ENCODE results near the gene GREB1.

Gene GREB1

DNA sequence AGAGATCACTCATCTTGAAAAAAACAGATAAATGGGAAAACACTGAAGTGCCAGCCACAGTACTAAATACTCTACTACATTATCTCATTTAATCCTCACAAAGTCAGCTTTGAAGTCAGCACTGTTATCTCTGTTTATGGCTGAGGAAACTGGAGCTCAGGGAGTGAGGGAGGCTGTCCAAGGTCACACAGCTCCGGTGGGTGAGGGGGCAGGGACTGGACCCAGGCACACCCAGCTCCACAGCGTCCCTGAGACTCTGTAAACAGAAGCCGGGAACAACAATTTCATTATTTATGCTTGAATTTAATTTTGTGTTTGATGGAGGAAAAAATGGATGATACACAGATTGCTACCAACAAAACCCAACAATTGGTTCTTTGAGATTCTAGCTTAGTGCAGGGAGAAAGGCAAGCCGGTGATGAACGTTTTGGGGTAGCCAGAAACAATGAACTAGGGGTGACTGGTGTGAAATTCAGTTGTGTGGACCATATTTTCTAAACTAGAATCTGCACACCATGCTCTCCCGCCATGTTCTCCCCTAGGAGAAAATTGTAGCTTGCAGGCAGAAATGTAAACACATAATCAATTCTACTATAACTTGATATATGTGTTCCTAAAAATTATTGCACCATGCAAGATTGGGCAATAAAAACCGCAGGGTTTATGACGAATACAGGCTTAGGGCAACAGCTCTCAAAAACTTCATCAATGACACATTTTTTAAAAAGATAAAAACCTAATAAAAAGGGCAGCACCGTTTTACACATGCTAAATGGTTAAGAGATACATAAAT is at the start of gene GREB1:
Gene GREB1, plus strand, starts transcription at position 768 of the 793 bp plus-strand sequence. CDS start 22,570 bp downstream, outside the sequence.
- DNase-seq: no peak

DNA sequence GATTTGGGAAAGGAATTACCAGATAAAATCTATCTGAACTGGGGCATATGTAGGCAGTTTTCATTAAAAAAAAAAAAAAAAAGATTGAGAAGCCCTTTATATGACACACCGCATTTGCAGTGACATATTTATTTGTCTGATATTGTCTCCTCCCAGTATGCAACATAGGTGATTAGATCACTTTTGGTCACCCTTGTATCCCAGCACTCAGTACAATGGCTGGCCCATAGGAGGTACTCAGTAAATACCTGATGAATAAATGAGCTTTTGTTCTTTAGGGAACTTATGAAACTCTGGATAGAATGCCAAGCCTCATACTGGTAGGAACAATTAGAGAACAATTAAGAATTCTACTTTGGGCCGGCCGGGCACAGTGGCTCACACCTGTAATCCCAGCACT is 45.0 kb upstream of the GREB1 start:
- DNase-seq: no peak

- DNase-seq: no peak
Measured at GRCh38 chr2:11490194-11490593, 43.7 kb upstream of the GREB1 start.

DNA sequence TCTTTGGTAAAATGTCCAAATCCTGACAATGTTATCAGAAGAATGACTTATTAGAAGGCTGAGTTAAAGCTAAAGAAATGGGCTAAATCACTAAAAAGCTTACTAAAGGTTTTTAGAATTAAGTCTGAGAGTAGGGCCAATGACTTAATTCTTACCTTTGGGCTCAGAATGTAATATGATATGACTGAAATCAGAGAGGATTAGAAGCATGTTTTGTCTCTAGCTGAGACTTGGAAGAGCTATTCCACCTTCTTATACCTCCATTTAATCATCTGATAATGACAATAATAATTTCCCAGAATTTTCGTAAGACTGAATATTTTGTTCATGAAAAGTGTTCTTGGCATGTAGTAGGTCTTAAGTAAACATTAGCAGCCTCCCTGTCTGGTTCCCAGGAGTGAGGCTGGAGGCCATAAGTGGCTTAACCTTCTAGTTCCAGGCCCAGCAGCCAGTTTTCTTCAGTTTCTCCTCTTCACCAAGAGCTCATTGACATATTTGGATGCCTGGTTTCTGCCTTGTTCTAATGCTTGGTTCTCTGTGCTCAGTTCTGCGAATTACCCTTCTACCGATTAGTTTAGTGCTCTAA is 42.4 kb upstream of the GREB1 start:
- DNase-seq: no peak

DNA sequence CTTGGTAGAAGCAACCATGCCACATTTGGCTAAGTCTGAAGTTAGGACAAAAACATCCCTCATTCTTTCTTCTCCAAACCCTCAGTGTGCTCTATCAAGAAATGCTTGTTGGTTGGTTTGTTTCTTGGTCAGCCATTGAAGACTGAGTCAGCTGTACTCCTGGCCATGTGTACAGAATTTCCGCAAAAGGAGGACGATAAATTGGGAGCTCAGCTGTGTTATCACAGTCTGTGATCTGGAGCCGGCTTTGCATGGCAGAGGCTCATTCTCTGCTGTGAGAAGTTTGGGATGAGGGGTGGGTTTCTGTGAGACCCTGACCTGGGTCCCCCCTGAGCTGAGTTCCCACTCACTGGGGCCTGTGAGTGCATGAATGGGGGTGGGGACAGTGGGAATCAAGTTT is 41.6 kb upstream of the GREB1 start:
- DNase-seq: no peak

GRCh38 chr2:11492720-11493119 is 41.1 kb upstream of the GREB1 start:
- no peak for DNase-seq

GRCh38 chr2:11493282-11493681 is 40.6 kb upstream of the GREB1 start:
- DNase-seq: no peak

- DNase-seq: no peak
Measured at GRCh38 chr2:11494310-11494709, 39.5 kb upstream of the GREB1 start.

DNA sequence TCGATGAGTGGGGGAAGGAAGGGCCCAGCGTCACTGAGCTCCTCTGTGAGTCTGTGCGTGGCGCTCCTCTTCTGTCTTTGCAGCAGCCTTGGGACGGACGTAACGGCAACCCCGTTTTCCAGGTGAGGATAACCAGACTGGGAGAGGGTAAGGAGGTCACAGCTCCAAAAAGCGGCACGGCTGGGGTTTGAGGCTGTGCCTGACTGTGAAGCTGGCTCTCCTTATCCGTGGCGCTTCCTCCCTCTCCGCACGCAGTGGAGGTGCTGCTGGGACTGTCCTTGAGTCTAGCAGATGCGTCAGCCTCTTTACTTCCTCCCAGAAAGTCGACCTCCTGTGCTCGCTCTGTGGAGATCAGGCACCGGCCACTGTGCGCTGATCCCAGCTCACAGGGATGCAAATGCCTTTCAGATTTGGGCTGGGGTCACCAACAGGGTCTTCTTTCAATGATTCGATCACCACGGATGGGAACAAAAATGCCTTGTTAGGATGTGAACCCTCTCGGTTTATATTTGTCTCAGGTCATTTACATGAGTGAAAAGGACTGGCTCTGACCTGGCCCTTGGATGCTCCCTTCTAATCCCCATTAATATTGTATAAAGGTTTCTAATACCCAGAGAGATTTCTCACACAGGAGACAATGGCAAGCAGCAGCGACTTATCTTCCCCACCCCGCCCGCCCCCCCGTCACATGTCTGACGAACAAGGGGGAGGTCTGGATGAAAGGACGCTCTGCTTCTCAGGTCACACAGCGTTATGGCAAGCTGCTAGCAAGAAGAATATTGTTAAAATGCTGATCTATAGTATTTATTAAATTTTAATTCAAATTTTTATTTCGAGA is 37.8 kb upstream of the GREB1 start:
- no peak for DNase-seq

DNA sequence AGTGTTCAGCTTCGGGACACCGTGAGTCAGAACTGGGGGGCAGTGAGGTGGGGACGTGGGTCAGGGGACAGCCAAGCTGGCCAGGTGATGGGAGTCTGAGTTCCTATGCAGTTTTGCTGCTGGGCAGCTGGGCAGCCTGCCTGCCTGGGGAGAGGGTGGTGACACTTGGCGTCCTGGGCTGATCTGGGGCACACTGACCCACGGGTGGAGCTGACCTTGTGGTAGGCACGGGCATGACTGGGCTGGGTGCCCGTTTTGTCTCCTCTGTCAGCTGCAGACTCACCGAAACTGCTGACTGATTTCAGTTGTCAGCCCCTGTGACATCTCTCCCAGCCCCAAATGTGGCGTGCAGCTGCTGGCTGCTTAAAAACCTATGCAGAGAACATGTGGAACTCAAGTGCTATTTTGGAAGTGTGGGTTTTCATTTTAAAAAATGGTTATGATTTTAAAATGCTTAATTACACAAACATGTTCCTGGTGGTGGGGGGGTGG is 35.3 kb upstream of the GREB1 start:
- DNase-seq: no peak

DNA sequence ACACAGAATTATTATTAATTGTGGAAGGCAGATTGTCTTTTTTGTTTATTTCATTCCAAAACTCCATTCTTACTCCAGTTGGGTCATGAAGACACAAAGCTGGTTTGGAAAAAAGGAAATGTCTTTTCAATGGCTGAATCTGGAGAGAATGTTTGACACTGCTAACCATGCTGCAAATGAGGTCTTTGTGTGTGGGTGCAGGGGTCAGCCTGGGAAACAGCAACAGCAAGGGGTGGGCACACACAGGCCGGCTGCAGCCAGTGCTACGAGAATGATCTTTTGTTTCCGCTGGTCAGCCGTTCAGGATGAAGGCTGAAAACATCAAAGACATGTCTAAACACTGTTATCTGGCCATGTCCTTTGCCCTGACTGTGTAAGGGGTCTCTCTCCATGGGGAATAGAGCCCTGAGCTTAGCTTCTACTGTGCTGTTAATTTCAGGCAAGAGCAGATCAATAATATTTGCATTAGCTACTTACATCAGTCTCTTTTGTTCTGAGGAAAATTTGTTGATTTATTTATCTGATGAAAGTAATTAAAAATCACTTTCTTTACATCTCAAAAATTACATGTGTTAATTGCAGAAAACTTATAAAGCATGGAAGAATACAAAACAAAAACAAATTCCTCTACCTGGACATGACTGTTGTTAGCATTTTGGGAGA is 34.6 kb upstream of the GREB1 start:
- no peak for DNase-seq

DNA sequence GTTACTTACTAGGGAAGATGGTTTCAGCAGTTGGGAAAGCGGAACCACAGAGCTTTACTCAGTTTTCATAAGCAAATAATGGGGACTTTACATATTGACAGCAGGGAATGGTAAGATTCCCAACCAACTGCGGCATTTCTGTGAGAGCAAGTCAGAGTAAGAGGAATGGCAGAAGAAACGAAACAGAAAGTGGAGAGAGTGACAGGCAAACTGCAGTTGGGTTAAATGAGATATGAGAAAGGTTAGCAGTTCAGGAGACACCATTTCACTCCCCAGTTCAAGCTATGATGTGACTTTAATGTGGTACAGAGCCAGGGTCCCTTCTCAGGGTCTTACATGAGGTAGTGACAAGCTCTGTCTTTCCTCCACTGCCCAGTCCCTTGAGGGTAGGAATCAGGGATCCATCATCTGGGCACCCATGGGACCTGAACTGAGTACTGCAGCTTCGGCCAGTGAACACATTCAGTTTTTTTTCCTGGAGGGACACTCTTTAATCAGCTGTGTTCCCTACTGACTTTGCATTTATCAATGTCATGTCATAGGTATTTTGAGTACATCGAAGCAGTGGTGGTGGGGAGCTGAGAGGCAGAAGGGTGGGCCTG is 33.0 kb upstream of the GREB1 start:
- no peak for DNase-seq

- DNase-seq: no peak
Measured at GRCh38 chr2:11502740-11503292, 31.0 kb upstream of the GREB1 start.

DNA sequence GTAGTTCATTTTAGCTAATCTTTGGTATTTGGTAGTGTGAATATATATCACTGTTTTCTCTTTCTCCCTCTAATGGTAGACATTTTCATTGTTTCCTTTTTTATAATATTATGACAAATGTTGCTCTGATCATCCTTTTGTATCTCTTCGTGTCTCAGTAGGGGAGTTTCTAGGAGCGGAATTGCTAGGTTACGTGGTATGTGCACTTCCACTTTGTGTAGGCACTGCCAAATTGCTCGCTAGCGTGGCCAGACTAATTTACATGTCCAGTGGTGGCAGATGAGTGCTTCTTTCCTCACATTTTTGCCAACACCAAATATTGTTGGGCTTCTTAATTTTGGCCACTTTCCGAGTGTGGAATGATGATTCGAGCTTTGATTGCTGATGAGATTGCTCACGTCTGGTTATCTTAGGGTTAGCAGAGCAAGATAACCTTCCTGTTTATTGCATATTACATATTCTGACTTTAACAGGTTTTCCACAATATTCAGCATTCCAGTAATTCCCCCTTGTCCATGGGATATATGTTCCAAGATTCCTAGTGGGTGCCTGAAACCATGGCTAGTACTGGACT is 30.4 kb upstream of the GREB1 start:
- DNase-seq: no peak

DNA sequence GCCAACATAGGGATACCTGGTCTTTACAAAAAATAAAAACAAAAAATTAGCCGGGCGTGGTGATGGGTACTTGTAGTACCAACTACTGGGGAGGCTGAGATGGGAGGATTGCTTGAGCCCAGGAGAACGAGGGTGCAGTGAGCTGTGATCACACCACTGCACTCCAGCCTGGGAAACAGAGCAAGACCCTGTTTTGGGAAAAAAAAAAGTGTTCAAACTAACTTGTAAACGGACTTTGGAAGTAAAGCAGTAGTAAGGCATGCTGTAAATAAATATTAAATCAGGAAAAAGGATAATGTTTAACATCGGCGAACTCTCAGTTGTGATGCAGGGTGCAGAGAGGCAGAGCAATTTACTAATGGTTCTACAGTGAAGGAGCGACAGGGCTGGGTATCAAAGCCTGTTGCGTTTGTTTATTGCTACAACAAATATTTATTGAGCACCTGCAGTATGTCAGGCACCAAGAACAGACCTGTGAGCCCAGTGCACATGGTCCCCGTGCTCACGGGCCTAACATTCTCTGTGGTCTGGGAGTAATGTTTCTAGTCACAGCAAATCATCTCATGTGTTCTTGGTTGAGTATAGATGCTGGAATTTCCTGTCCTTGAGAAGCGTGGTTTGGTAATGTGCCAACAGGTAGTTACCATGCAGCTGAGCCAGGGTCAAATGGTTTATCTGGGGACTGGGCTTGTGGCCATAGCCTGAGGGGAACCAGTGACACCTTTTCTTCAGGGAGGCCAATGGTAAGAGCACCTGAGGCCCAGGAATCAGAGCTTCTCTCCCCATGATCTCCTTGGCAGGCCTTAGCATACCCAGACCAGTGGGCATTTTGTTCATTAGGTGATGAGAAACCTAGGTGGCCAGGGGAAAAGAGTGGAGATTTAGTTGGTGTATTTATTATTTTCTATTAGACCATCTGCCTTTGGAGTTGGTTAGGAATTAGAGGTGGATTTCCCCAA is 27.9 kb upstream of the GREB1 start:
- DNase-seq: no peak

DNA sequence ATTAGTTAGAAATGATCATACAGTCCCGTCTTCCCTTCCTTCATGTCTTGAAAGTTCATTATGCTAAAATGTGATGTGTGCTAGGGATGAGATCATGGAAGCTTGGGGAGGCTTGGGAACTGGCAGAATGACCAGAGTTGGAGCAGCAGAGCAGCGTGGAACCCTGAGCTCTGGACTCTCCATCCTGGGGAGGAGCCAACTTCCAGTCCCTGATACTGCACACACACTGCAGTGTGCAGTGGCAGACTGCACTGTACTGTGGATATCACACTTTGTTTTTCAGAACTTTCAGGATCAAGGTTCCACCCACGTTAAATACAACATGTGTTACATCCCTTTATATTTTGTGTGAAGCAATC is 27.3 kb upstream of the GREB1 start:
- DNase-seq: no peak

GRCh38 chr2:11507517-11507916 is 26.3 kb upstream of the GREB1 start:
- DNase-seq: no peak

DNA sequence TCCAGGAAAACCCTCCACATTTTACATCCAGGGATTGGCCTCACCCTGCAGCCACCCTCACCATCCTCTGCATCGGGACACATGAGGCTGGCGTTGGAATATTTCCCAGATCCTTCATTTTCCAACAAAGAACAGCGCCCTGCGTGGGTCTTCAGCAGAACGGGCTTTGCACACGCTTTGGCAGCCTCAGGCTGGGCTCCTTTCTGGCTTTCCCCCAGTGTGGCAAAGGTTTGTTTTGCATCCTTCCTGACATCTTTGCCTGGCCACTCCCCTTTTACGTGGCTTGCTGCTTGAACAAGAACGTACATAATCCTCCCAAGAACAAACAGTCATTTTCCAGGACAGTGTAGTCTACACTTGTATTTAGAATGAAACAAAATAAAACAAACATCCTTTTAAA is 25.6 kb upstream of the GREB1 start:
- DNase-seq: no peak

- no peak for DNase-seq
Measured at GRCh38 chr2:11509657-11510360, 24.0 kb upstream of the GREB1 start.

- DNase-seq: no peak
Measured at GRCh38 chr2:11512431-11512830, 21.4 kb upstream of the GREB1 start.

Data from NCI-H1436 (cell line).